ENCODE results near the gene NPPC. TPM values are rescaled to one million over a fixed set of nuclear protein-coding genes. Genes with fewer than 3 reads are reported as not detected.
"Not testable (repeated sequence)": the region's sequence is repeated elsewhere in the genome, so short reads cannot be mapped to it uniquely, and the experiment has no call there.

NPPC gene
- total RNA-seq, 2 experiments from 2014 or later: not detected

- H3K4me3 Mint-ChIP-seq; H3K36me3 Mint-ChIP-seq; DNase-seq; ATAC-seq; H3K4me1 Mint-ChIP-seq; H3K9me3 Mint-ChIP-seq (ENCODE audit: low read depth); H3K27ac Mint-ChIP-seq: not testable (repeated sequence)
- CTCF ChIA-PET: interaction anchor here (1.4 kb wide), 1 partner anchor 45 kb away, joined by 3 read pairs; no protein-coding TSS in a partner anchor
- H3K27me3 Mint-ChIP-seq: peaks cover 25% of the 10 kb centered on the region
Measured at GRCh38 chr2:231947112-231947511, 20.9 kb upstream of the NPPC start.

GRCh38 chr2:231946241-231946814 lies 20.1 kb upstream of the NPPC start:
- CTCF ChIA-PET: interaction anchor here (1.4 kb wide), 1 partner anchor 44 kb away, joined by 3 read pairs; no protein-coding TSS in a partner anchor
- no peak for ATAC-seq
- H3K27ac Mint-ChIP-seq: no peak overlapping the region

GRCh38 chr2:231942180-231942579 lies 16.0 kb upstream of the NPPC start:
- ATAC-seq (no peak), DNase-seq (no peak)
- peaks cover 4% of the 10 kb centered on the region for H3K27me3 Mint-ChIP-seq
- H3K36me3 Mint-ChIP-seq: no peaks in the 10 kb centered on the region
- H3K4me1 Mint-ChIP-seq: no peaks in the 10 kb centered on the region
- no peak overlapping the region for H3K27ac Mint-ChIP-seq
- H3K4me3 Mint-ChIP-seq: no peak overlapping the region
- H3K9me3 Mint-ChIP-seq (ENCODE audit: low read depth): no peaks in the 10 kb centered on the region
- CTCF ChIA-PET: interaction anchor here (1.6 kb wide), 1 partner anchor 13 kb away, joined by 3 read pairs; no protein-coding TSS in a partner anchor

More at GRCh38 chr2:231946241-231946814, 20.1 kb upstream of the NPPC start:
- Mint-ChIP-seq H3K27me3 (peaks cover 18% of the 10 kb centered on the region), H3K4me3 (no peak overlapping the region), H3K4me1 (no peaks in the 10 kb centered on the region), H3K36me3 (no peaks in the 10 kb centered on the region), H3K9me3 (ENCODE audit: low read depth) (no peaks in the 10 kb centered on the region)
- DNase-seq: no peak

GRCh38 chr2:231941673-231942072 lies 15.5 kb upstream of the NPPC start:
- no peak for DNase-seq

GRCh38 chr2:231940795-231941194 lies 14.6 kb upstream of the NPPC start:
- H3K27ac Mint-ChIP-seq: no peak overlapping the region
- no peak overlapping the region for H3K4me3 Mint-ChIP-seq
- peaks cover 8% of the 10 kb centered on the region for H3K27me3 Mint-ChIP-seq
- no peak for ATAC-seq
- H3K4me1 Mint-ChIP-seq: no peaks in the 10 kb centered on the region
- no peaks in the 10 kb centered on the region for H3K9me3 Mint-ChIP-seq (ENCODE audit: low read depth)
- no peak for DNase-seq
- H3K36me3 Mint-ChIP-seq: no peaks in the 10 kb centered on the region
- CTCF ChIA-PET: interaction anchor here (1.3 to 1.6 kb wide), 2 partner anchors 12 to 16 kb away, joined by 3 read pairs; no protein-coding TSS in a partner anchor

More at GRCh38 chr2:231941673-231942072, 15.5 kb upstream of the NPPC start:
- H3K9me3 Mint-ChIP-seq (ENCODE audit: low read depth): no peaks in the 10 kb centered on the region
- no peak overlapping the region for H3K27ac Mint-ChIP-seq
- ATAC-seq: no peak
- no peak overlapping the region for H3K4me3 Mint-ChIP-seq
- no peaks in the 10 kb centered on the region for H3K36me3 Mint-ChIP-seq
- H3K27me3 Mint-ChIP-seq: peaks cover 4% of the 10 kb centered on the region
- CTCF ChIA-PET: interaction anchor here (1.3 to 1.6 kb wide), 2 partner anchors 13 to 17 kb away, joined by 3 read pairs; no protein-coding TSS in a partner anchor
- no peaks in the 10 kb centered on the region for H3K4me1 Mint-ChIP-seq

- no peak overlapping the region for H3K27ac Mint-ChIP-seq
- H3K27me3 Mint-ChIP-seq: peaks cover 8% of the 10 kb centered on the region
- CTCF ChIA-PET: interaction anchor here (2.5 kb wide), 1 partner anchor 38 kb away, joined by 6 read pairs; no protein-coding TSS in a partner anchor
Measured at GRCh38 chr2:231939022-231939421, 12.8 kb upstream of the NPPC start.

GRCh38 chr2:231937057-231937456 lies 10.9 kb upstream of the NPPC start:
- Mint-ChIP-seq H3K9me3 (ENCODE audit: low read depth) (no peaks in the 10 kb centered on the region), H3K27me3 (peaks cover 6% of the 10 kb centered on the region), H3K27ac (no peak overlapping the region), H3K36me3 (no peaks in the 10 kb centered on the region), H3K4me1 (no peaks in the 10 kb centered on the region), H3K4me3 (no peak overlapping the region)
- CTCF ChIA-PET: interaction anchor here (0.6 to 1.2 kb wide), 2 partner anchors 143 to 601 kb away, joined by 3 read pairs; no protein-coding TSS in a partner anchor
- DNase-seq (no peak), ATAC-seq (no peak)

More at GRCh38 chr2:231939022-231939421, 12.8 kb upstream of the NPPC start:
- ATAC-seq: no peak
- no peaks in the 10 kb centered on the region for H3K4me1 Mint-ChIP-seq
- H3K4me3 Mint-ChIP-seq: no peak overlapping the region
- DNase-seq: peak; percentile 9
- H3K9me3 Mint-ChIP-seq (ENCODE audit: low read depth): no peaks in the 10 kb centered on the region
- no peaks in the 10 kb centered on the region for H3K36me3 Mint-ChIP-seq

- Mint-ChIP-seq H3K27me3 (peaks cover 9% of the 10 kb centered on the region), H3K4me1 (no peaks in the 10 kb centered on the region), H3K9me3 (ENCODE audit: low read depth) (no peaks in the 10 kb centered on the region), H3K36me3 (no peaks in the 10 kb centered on the region), H3K27ac (no peak overlapping the region), H3K4me3 (no peak overlapping the region)
- CTCF ChIA-PET: no interaction called here
- ATAC-seq (no peak), DNase-seq (no peak)
Measured at GRCh38 chr2:231936491-231936890, 10.3 kb upstream of the NPPC start.

GRCh38 chr2:231935815-231936214 lies 9.6 kb upstream of the NPPC start:
- Mint-ChIP-seq H3K36me3 (no peaks in the 10 kb centered on the region), H3K27me3 (peaks cover 9% of the 10 kb centered on the region), H3K9me3 (ENCODE audit: low read depth) (no peaks in the 10 kb centered on the region), H3K4me3 (no peak overlapping the region), H3K4me1 (no peaks in the 10 kb centered on the region), H3K27ac (no peak overlapping the region)
- DNase-seq (no peak), ATAC-seq (no peak)
- CTCF ChIA-PET: interaction anchor here (1.3 kb wide), 1 partner anchor 10 kb away, joined by 6 read pairs; no protein-coding TSS in a partner anchor

- DNase-seq (peak; percentile 32), ATAC-seq (no peak)
- Mint-ChIP-seq H3K36me3 (no peaks in the 10 kb centered on the region), H3K27ac (no peak overlapping the region), H3K9me3 (ENCODE audit: low read depth) (no peaks in the 10 kb centered on the region), H3K27me3 (peaks cover 9% of the 10 kb centered on the region), H3K4me3 (no peak overlapping the region), H3K4me1 (no peaks in the 10 kb centered on the region)
- CTCF ChIA-PET: interaction anchor here (0.8 to 1.3 kb wide), 2 partner anchors 10 to 34 kb away, joined by 4 to 6 read pairs; no protein-coding TSS in a partner anchor
Measured at GRCh38 chr2:231935207-231935524, 9.0 kb upstream of the NPPC start.

GRCh38 chr2:231934441-231935206 lies 8.4 kb upstream of the NPPC start:
- Mint-ChIP-seq H3K27me3 (peaks cover 9% of the 10 kb centered on the region), H3K4me1 (no peaks in the 10 kb centered on the region), H3K36me3 (no peaks in the 10 kb centered on the region), H3K4me3 (no peak overlapping the region), H3K9me3 (ENCODE audit: low read depth) (no peaks in the 10 kb centered on the region), H3K27ac (no peak overlapping the region)
- CTCF ChIA-PET: interaction anchor here (0.8 to 1.3 kb wide), 2 partner anchors 9 to 34 kb away, joined by 4 to 6 read pairs; no protein-coding TSS in a partner anchor
- DNase-seq (no peak), ATAC-seq (no peak)

GRCh38 chr2:231933916-231934401 lies 7.8 kb upstream of the NPPC start:
- no peak for DNase-seq
- Mint-ChIP-seq H3K4me1 (no peaks in the 10 kb centered on the region), H3K9me3 (ENCODE audit: low read depth) (no peaks in the 10 kb centered on the region), H3K27me3 (peaks cover 11% of the 10 kb centered on the region), H3K4me3 (no peak overlapping the region), H3K36me3 (no peaks in the 10 kb centered on the region), H3K27ac (no peak overlapping the region)
- CTCF ChIA-PET: no interaction called here
- no peak for ATAC-seq

GRCh38 chr2:231932985-231933915 lies 7.1 kb upstream of the NPPC start:
- Mint-ChIP-seq H3K4me1 (no peaks in the 10 kb centered on the region), H3K9me3 (ENCODE audit: low read depth) (no peaks in the 10 kb centered on the region), H3K36me3 (no peaks in the 10 kb centered on the region), H3K27me3 (peaks cover 18% of the 10 kb centered on the region), H3K4me3 (no peak overlapping the region), H3K27ac (no peak overlapping the region)
- peak; percentile 16 for DNase-seq
- CTCF ChIA-PET: no interaction called here
- no peak for ATAC-seq
